Astrocyte of the cerebellum (primary cell): ENCODE data around the gene CDC34.

Source experiments
- DNase-seq: peaks from one replicate; pipeline ENCODE4 v3.0.0-alpha.2; 2011; ENCODE audit warnings: low read depth
- H3K4me3 ChIP-seq: 2 replicates; pipeline ENCODE4 v1.5.1; 2011; ENCODE audit warnings: mild to moderate bottlenecking, low read depth, low read length, moderate library complexity
- CTCF ChIP-seq: IDR thresholded peaks from 2 replicates; pipeline ENCODE4 v1.5.1; 2012; ENCODE audit warnings: low read length, low read depth, moderate library complexity, mild to moderate bottlenecking; ENCODE audit errors: missing control alignments
- in situ Hi-C: cut with HindIII; loops from 2 replicates; pipeline ENCODE4 v1.10.0; 2017; ENCODE audit warnings: low sequenced_read_pairs

Gene CDC34

GRCh38 chr19:590396-590745 lies 58.8 kb downstream of the CDC34 start:
- in situ Hi-C loops: no loop called here
- peak overlapping the region; percentile 34 for H3K4me3 ChIP-seq

DNA sequence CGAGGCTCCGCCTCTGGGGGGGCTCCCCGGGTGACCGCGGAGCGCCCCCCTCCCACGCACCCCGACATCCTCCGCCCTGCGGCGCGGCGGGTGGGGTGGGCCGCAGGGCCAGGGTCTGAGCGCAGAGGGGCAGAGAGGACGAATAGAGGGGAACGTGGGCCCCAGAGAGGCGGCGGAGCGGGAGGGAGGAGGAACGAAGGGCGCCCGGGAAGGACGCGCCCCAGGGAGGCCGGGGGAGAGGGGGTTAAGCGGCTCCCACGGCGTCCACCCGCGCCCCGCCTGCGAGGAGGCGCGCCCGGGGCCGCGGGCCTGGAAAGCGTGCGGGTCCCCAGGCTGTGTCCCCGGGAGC lies 59.2 kb downstream of the CDC34 start:
- DNase-seq: no peak
- in situ Hi-C loops: no loop called here
- peak overlapping the region; percentile 34 for H3K4me3 ChIP-seq

More at GRCh38 chr19:590396-590745, 58.8 kb downstream of the CDC34 start:
- no peak for DNase-seq
- TF ChIP-seq CTCF: no peak

DNA sequence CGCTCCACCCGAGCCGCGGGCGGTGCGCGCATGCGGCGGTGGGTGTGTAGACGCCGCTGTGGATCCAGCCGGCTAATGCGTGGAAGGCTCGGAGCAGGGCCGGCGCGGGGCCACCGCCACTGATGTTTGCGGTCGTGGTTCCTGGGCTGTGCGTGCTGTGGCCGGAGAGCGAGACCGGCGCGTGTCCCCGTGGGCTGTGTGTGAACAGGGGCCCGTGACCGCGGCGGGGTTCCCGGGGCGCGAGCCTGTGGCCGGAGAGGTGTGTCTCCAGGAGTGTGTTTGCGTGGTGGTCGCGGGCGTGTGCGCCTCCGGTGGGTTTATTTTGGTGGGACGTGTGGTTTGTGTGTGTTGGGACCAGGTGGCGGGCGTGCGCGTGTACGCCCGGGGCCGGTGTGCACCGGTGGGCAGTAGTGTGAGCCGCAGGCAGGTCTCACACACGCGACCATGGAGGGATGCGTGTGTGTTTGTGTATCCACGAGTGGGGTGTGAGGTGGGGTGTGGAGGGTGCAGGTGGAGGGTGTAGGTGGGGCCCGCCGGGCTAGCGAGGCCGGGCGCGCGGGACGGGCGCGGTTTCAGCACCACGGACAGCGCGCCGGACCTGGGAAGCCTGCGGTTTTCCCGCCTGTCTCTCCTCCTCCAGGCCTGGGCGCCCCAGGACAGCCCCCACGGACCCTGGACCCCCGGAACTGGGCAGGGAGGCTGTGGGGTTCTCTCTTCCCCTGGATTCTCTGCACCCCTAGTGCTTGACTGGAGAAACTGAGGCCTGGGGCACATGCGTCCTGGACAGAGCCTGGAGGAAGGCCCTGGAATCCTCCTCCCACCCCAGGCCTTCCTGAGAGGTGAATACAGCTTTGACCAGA lies 59.8 kb downstream of the CDC34 start:
- in situ Hi-C loops: no loop called here
- no peak for TF ChIP-seq CTCF
- DNase-seq: no peak
- H3K4me3 ChIP-seq: peak overlapping the region; percentile 34

More for the DNA sequence above, 59.2 kb downstream of the CDC34 start:
- TF ChIP-seq CTCF: no peak
